Measurements from ENCODE around the gene ZFAND3. TPM values are rescaled to one million over a fixed set of nuclear protein-coding genes. Genes with fewer than 3 reads are reported as not detected.

Gene ZFAND3
- total RNA-seq, 1 donor from 2014 or later = 131 TPM

DNA sequence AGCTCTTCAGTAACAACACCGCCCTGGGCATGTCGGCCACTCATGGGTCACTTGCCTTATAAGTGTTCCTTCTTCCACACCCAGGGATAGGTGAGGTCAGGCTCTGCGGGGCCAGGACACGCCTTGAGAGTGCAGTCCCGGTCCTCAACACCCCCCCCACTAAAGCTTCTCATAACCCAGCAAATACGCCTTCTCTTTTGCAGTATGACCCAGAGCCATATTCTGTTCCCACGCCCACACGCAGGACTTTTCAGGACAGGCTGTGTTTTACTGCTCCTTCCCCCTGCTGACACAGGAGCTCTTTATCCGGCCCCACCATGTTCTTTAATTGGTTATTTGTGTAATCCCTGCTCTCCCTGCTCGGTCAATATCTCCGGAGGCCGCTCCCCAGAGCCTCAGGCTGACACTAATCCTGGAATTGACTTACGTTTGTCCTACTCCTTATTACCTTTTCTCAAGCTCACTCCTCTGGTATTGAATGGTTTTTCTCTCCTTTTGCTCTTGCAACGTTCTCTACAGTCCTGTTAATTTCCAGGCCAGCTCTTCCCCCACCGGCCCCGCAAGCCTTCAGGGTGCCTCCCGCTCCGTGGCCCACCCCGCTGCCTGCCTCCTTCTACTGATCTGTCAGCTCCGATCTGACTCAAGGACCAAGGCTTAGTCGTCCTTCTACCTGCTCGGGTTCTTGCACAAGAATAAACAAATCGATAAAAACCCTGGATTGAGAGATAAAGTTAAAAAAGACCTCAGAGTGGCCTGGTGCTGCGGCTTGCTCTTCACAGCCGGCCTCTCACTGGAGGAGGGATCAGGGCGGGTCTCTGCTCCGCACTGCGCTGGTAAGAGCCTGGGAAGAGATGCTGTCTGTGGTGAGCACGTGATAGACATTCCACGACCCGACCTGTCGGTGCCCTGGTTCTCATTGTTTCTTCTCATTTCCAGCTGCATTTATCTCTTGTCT lies 357.5 kb downstream of the ZFAND3 start:
- Mint-ChIP-seq H3K27me3 (ENCODE audit: low read depth, unreplicated experiment) (no peaks in the 10 kb centered on the region), H3K4me3 (ENCODE audit: unreplicated experiment) (no peak overlapping the region), H3K27ac (ENCODE audit: unreplicated experiment) (no peak overlapping the region), H3K4me1 (ENCODE audit: low read depth, unreplicated experiment) (peaks cover 5% of the 10 kb centered on the region), H3K36me3 (ENCODE audit: low read depth, unreplicated experiment) (peaks cover 7% of the 10 kb centered on the region), H3K9me3 (ENCODE audit: unreplicated experiment) (no peaks in the 10 kb centered on the region)
- Histone ChIP-seq H4K20me1 (ENCODE audit: insufficient read depth, low read length) (no peaks in the 10 kb centered on the region), H3K79me2 (ENCODE audit: insufficient read depth, low read length) (no peaks in the 10 kb centered on the region), H3K4me3 (ENCODE audit: insufficient read depth, low read depth, low read length) (no peak overlapping the region), H3K9ac (ENCODE audit: low read length) (no peak overlapping the region), H3K9me3 (ENCODE audit: insufficient read depth, low read depth, low read length) (no peaks in the 10 kb centered on the region), H3K27ac (ENCODE audit: low read depth, low read length) (no peak overlapping the region), H2AFZ (ENCODE audit: low read depth, low read length) (no peak overlapping the region), H3K36me3 (ENCODE audit: insufficient read depth, low read length) (no peaks in the 10 kb centered on the region), H3K4me1 (ENCODE audit: insufficient read depth, low read length) (no peaks in the 10 kb centered on the region), H3K27me3 (ENCODE audit: insufficient read depth, low read length) (no peaks in the 10 kb centered on the region), H3K4me2 (ENCODE audit: low read length) (no peak overlapping the region)
- DNase-seq (ENCODE audit: low read depth) (no peak), FAIRE-seq (no peak)
- TF ChIP-seq EZH2 (IDR thresholded peaks at IDR 0.05; ENCODE audit: insufficient read depth, low read length) = no peak
- TF ChIP-seq, protein P1, sequence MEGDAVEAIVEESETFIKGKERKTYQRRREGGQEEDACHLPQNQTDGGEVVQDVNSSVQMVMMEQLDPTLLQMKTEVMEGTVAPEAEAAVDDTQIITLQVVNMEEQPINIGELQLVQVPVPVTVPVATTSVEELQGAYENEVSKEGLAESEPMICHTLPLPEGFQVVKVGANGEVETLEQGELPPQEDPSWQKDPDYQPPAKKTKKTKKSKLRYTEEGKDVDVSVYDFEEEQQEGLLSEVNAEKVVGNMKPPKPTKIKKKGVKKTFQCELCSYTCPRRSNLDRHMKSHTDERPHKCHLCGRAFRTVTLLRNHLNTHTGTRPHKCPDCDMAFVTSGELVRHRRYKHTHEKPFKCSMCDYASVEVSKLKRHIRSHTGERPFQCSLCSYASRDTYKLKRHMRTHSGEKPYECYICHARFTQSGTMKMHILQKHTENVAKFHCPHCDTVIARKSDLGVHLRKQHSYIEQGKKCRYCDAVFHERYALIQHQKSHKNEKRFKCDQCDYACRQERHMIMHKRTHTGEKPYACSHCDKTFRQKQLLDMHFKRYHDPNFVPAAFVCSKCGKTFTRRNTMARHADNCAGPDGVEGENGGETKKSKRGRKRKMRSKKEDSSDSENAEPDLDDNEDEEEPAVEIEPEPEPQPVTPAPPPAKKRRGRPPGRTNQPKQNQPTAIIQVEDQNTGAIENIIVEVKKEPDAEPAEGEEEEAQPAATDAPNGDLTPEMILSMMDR (IDR thresholded peaks at IDR 0.05; ENCODE audit: insufficient read depth, low read depth, low read length) = no peak

GRCh38 chr6:38177882-38178583 lies 358.5 kb downstream of the ZFAND3 start:
- no peaks in the 10 kb centered on the region for H3K4me1 ChIP-seq (ENCODE audit: insufficient read depth, low read length)
- Mint-ChIP-seq H3K36me3 (ENCODE audit: low read depth, unreplicated experiment) (peaks cover 7% of the 10 kb centered on the region), H3K4me1 (ENCODE audit: low read depth, unreplicated experiment) (peaks cover 5% of the 10 kb centered on the region), H3K27ac (ENCODE audit: unreplicated experiment) (no peak overlapping the region), H3K4me3 (ENCODE audit: unreplicated experiment) (peak overlapping the region; percentile 27), H3K27me3 (ENCODE audit: low read depth, unreplicated experiment) (no peaks in the 10 kb centered on the region), H3K9me3 (ENCODE audit: unreplicated experiment) (no peaks in the 10 kb centered on the region)
- no peaks in the 10 kb centered on the region for H3K36me3 ChIP-seq (ENCODE audit: insufficient read depth, low read length)
- FAIRE-seq (no peak), DNase-seq (ENCODE audit: low read depth) (no peak)
- no peak overlapping the region for H3K9ac ChIP-seq (ENCODE audit: low read length)
- H3K27ac ChIP-seq (ENCODE audit: low read depth, low read length) = no peak overlapping the region
- no peaks in the 10 kb centered on the region for H4K20me1 ChIP-seq (ENCODE audit: insufficient read depth, low read length)
- no peak overlapping the region for H3K4me2 ChIP-seq (ENCODE audit: low read length)
- H3K4me3 ChIP-seq (ENCODE audit: insufficient read depth, low read depth, low read length) = no peak overlapping the region
- H3K9me3 ChIP-seq (ENCODE audit: insufficient read depth, low read depth, low read length) = no peaks in the 10 kb centered on the region
- H3K27me3 ChIP-seq (ENCODE audit: insufficient read depth, low read length) = no peaks in the 10 kb centered on the region
- TF ChIP-seq, protein P1 (IDR thresholded peaks at IDR 0.05; ENCODE audit: insufficient read depth, low read depth, low read length) = no peak
- no peak for TF ChIP-seq EZH2 (IDR thresholded peaks at IDR 0.05; ENCODE audit: insufficient read depth, low read length)
- H2AFZ ChIP-seq (ENCODE audit: low read depth, low read length) = no peak overlapping the region
- H3K79me2 ChIP-seq (ENCODE audit: insufficient read depth, low read length) = no peaks in the 10 kb centered on the region

Measured in astrocyte (in vitro differentiated cells and primary cell).